NCI-H187 (cell line): ENCODE data around the gene CHD8.
"Not testable (repeated sequence)": the region's sequence is repeated elsewhere in the genome, so short reads cannot be mapped to it uniquely, and the experiment has no call there.

Source experiments
- DNase-seq, 2 experiments: peaks; one replicate each; lab custom pipeline; 2025; lab: John Stamatoyannopoulos, UW

The CHD8 gene, protein sequence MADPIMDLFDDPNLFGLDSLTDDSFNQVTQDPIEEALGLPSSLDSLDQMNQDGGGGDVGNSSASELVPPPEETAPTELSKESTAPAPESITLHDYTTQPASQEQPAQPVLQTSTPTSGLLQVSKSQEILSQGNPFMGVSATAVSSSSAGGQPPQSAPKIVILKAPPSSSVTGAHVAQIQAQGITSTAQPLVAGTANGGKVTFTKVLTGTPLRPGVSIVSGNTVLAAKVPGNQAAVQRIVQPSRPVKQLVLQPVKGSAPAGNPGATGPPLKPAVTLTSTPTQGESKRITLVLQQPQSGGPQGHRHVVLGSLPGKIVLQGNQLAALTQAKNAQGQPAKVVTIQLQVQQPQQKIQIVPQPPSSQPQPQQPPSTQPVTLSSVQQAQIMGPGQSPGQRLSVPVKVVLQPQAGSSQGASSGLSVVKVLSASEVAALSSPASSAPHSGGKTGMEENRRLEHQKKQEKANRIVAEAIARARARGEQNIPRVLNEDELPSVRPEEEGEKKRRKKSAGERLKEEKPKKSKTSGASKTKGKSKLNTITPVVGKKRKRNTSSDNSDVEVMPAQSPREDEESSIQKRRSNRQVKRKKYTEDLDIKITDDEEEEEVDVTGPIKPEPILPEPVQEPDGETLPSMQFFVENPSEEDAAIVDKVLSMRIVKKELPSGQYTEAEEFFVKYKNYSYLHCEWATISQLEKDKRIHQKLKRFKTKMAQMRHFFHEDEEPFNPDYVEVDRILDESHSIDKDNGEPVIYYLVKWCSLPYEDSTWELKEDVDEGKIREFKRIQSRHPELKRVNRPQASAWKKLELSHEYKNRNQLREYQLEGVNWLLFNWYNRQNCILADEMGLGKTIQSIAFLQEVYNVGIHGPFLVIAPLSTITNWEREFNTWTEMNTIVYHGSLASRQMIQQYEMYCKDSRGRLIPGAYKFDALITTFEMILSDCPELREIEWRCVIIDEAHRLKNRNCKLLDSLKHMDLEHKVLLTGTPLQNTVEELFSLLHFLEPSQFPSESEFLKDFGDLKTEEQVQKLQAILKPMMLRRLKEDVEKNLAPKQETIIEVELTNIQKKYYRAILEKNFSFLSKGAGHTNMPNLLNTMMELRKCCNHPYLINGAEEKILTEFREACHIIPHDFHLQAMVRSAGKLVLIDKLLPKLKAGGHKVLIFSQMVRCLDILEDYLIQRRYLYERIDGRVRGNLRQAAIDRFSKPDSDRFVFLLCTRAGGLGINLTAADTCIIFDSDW (N-terminal part only)

DNA sequence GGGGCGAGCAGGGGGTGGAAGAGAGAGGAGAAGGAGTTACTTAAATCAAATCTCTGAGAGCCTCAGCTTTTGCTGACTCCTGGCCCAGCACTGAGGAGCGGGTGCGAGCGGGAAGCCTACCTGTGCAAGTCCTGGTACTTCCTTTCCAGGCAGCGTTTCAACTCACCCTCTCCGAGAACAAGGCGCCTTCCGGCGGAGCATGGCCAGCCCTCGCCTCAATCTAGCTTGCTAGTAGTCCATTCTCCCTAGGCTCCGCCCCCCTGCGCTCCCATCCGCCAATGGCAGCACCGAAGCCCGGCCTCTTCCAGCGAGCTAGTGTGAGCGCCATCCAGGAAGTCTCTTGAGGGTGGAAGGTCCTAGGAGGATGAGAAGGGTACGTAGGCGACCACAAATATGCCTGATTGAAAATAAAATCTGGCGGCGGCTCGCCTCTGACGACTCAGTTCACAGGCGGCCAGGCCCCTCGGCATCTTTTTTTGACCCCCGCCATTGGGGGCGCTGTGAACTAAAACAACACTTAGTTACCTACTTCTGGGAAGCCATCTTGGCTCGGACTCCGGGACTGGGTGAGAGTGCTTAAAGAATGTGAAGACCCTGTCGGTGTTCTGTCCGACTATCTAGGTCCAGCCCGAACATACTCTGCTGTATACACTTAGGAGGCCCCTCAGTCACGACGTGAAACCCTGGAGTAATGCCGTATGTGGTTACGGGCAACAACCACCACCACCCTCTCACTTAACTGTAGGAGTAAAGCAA is at the start of gene CHD8:
Gene CHD8, minus strand, starts transcription at position 212 of the 756 bp plus-strand sequence. CDS start 24,480 bp downstream, outside the sequence.
- peak; percentile 99 to 100 for DNase-seq

DNA sequence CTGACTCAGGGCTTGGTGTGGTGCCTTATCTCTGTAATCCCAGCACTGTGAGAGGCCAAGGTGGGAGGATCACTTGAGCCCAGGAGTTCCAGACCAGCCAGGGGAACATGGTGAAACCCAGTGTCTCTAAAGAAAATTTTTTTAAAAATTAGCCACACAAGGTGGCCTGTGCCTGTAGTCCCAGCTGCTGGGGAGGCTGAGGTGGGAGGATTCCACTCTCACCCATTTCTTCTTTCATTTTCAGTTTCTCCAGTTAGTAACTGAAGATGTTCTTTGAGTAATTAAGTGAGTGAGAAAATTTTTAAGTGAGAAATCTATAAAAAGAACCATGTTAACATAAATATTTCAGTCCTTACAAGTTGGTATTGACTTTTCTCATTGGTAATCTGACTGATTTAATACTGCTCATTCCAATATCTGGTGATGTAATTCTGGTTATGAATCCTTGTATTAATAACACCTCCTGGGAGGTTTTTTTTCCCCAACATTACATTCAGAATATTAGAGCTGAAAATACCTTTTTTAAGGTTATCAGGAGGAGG is 49.2 kb upstream of the CHD8 start:
- no peak for DNase-seq

DNA sequence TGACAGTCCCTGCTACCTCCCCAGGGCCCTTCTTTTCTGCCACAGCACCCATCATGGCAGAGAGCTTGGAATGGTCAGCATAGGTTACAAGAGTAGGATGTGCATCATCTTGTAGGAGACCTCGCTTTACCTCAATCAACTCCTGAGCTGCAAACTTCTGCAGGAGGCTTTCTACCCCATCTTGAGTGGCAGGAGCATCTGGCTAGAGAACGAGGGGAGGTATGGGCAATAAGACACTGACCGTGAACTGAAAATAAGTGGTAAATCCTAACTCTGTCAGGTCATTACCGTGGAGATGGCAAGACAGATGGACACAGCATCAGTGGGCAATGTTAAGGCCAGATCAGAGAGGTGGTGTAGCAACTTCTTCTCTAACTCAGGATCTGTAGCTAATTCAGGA is 47.5 kb upstream of the CHD8 start:
- no peak for DNase-seq

DNA sequence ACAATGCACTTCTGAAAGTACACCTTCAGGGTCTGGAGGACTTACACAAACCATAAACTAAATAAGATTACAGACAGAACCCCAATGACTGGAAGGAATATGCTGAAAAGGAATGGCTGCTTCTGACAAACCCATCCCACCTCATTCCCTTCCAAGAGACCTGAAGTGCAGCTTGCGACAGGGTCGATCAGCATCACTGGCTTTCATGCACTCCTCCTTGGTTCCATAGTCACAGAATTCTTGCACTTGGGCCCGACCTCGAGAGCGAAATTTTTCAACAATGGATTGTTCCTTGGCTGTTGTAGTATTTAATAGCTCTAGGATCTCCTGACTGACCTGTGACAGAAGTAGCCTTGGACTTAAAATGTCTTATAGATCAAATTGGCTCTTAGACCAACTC is 45.6 kb upstream of the CHD8 start:
- DNase-seq, result no peak

DNA sequence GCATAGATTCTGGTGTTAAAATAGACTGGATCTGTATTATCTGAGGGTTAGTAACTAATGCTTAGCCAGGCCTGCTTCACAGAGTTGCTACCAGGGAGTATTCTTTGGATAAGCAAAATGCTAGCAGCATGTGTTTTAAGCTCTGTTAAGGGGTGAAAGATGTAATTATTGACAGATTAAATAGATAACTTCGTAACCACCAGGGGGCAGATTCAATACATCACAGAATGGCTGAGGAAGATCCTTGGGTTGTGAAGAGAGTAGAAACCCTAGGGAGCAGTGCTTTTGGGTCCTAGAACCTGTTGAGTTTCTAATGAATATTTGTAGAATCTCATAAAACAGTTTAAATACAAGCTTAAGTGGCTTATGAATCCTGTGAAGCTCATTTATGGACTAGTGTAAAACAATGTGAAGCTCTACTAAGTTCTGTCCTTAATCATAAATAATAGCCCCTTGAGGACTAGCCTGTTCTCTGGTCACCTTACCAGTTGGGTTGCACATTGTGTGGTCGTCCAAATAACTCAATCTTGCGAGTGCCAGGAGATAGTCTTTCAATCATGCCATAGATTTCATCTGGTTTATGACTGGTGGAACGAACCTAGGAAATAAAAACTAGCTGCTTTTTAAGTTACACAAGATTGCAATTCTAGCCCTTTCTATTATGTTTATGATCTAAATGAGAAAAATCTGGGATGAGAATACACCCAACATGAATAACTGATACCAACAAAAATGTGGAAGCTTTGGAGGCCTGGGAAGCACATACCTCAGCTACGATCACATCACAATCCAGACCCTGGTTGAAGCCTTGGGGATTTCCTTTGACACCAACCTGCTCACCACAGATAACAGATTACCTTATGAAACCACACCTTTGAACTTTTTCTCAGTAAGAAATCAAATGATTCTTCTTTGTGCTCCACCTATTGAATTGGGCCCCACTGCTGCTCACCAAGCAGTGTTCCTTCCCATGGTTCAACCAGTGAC is 42.9 kb upstream of the CHD8 start:
- no peak for DNase-seq

DNA sequence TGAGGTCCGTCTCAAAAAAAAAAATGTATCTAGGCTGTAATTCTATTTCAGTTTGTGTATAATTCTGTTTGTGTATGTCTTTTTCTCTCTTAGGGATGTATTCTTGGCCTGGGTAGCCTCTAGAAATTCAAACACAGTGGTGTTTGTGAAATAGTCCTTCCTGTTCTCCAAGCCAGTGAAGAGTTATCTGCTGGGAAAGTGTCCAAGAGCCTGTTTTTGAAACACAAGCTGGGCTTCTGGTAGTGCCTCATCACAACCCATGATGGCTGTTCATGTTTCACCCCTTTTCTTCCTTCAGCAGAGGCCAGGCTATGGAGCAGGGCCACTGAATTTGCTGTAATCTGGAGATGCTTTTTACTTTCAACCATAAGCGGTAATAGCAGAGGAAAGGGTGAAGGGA is 40.5 kb upstream of the CHD8 start:
- DNase-seq, result no peak

DNA sequence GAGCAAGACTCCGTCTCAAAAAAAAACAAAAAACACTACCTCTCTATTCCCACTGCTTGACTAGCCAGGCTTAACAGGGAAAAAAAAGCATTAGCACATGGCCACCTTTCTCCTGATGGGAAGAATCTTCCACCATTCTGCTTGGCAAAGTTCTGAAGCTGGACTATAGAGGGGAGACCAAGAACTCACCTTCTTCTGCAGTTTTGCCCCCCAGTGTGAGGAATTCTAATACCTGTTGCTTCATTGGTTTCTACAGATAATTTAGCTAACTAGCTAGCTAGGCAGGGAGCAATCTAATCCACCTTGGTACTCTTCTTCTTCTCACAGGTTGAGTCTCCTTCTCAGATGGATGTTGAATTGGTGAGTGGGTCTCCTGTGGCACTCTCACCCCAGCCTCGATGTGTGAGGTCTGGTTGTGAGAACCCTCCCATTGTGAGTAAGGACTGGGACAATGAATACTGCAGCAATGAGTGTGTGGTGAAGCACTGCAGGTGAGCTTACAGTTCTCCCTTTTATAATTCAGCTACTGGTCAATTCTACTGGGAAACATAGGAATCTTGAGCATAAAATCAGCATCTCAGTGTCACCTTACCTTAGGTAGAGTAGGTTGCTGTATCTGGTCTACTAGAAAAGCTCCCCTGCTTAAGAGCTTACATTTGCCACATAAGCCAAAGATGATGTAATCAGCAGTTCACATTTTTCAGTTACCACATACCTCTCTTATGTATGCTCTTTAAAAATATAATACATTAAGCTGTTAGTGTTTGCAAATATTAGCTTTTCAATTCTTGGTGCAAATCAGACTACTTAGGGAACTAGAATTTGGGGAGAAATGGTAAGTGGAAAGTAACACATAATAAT is 39.2 kb upstream of the CHD8 start:
- no peak for DNase-seq

DNA sequence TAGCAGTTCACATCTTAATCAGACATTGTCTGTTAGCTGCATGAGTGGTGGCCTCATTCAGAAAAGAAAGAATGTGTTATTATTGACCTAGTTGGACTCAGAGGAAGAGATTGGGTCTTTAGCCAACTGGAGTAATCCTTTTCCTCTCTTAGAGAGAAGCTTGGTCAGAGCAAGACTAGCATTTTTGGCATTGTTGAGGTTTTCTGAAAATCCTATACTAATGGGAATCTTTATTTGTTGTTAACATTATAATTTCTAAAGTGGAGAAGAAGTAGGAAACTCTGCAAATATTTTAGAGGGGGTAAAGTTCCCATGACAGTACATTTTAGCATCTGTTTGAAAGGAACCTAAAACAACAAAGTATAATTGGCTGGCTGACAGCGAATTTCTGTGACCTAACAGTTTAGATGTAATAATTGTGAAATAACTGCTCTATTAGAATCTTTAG is 30.7 kb upstream of the CHD8 start:
- DNase-seq, result no peak

DNA sequence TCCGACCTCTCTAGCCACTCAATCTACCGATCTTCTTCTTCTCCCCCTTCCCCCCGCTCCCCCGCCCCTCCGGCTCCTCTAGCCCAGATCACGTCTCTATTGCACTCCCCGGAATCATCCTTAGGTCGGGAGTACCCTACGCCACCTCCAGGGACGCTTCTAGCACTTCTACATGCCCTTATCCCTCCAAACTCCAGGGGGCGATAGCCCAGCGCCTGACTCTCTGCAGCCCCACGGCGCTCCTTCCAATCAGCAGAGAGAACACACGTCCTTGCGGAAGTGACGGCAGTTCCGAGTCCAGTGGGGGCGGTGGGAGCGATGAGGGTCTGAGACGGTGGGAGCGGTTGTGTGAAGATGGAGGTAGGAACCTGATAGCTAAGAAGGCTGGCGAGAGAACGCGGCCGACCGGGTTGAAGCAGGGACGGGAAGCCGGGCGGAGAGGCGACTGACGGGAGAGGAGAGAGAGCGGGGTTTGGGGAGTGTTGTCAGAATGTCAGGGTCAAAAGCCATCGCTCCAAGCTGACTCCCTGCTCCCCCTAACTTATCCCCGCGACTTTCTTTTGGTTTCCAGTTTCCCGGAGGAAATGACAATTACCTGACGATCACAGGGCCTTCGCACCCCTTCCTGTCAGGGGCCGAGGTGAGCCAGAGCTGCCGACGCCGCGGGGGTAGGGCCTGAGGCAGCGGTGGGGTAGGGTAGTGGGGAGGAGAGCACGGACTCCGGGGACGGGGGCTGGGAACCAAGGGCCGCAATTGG is 21.2 kb upstream of the CHD8 start, which contains the start of the genes RAB2B and TOX4:
Gene RAB2B, minus strand, starts transcription at position 35 of the 757 bp plus-strand sequence. CDS start 87 bp downstream, outside the sequence.
Gene TOX4, plus strand, starts transcription at position 271 of the 757 bp plus-strand sequence. Its CDS starts 84 bp downstream, at position 355.
- peak; percentile 98 to 99 for DNase-seq

DNA sequence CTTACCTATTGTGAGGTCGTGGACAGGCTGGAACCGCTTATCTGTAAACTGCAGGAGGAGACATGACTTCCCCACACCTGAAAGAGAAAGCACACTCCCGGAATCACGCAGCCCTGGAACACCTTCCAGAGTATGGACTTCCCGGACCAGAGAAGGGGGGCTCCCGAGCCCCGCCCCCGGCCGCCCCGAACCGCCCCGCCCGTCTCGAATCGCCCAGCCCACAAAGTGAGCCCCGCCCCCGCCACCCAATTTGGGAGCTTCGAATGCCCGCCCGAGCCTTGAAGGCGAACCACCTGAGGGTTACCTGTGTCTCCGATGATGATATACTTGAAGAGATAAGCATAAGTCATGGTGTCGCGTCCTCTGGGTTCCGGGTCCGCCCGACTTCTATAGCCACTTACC is 20.6 kb upstream of the CHD8 start:
- peak in 1 of 2 experiments; percentile 76 for DNase-seq

DNA sequence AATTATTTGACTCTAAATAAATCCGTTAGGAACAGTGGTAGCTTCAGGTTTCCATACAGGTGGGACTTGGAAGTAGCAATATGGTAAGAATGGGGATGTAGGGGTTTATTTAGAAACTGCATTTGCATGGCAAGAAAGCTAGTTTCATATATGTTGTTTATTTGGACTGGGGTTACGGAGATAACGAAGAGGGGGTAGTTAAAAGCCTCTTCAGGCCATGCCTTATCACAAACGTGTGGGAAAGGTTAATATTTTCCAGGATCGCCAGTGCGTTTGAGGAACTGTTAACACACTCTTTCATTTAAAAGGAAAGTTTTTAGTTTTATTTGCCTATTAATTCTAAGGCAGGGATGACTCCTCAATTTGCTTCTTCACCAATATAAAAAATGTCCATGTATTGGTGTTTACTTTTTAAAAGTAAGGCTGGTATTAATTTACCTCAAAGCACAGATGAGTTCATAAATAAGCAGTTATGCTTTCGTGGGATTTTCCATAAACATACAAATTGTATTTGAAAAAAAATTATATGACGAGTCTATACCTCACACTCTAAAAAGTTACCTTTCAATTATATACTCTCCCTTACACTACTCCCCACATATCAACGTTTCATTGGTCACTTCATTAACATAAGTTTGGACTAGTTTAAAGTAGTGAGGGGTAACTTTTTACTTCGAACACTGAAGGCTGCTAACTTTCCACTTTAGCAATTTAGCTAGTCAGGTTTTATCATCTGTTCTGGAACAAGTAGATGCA is 20.0 kb upstream of the CHD8 start:
- DNase-seq, result no peak

DNA sequence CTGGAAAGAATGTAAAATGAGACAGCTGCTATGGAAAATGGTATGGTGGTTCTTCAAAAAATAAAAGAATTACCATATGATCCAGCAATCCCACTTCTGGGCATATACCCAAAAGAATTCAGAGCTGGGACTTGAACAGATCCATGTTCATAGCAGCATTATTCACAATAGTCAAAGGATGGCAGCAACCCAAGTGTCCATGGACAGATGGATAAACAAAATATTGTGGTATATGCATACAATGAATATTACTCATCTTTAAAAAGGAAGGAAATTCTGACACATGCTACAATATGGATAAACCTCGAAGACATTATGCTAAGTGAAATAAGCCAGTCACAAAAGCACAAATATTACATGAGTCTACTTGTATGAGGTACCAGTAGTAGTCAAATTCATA is 11.7 kb upstream of the CHD8 start:
- DNase-seq, result no peak

DNA sequence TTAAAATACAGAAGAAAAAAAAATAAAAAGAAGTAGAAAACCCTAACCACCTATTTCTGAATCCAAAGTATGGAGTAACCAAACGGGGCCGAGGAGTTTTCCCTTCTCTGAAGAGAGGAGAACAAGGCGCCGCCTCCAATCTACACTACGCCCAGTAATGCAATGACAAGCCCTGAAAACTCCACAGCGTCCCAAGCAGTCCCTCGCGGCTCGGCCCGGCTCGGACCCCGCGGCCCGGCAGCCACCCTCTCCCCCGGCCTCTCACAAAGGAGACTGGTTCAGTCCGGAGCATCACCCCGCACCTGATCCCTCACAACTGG is 371 bp downstream of the CHD8 start:
- no peak for DNase-seq

DNA sequence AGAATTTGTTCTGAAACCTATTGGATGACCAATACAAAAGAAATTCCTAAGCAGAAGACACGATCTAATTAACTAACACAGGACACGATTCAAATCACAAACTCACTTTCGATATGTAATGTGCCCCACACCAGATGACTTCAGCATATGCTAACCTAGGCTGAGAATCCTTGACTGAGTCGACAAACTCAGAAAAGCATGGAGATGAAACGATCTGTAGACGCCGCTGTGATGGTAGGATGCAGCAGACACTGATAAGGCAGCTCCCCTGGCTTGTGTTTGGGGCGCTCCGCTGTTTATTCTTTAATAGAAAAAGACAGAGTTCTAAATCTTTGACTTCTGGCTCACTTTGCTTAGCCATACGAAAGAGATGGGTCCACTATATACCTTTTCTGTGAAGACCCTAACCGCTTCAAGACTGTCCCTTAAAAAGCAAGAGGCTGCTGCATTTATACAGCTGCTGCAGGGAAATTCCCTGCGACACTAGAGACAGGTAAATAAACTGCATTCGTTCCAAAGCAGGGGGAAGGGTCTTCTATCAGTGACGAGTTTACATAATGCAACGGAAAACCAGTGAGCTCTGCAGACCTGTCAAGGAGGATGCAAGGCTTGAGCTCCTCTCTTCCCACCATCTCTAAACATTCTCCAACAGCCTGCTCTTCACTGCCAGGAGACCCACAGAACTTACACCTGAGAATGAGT is 929 bp downstream of the CHD8 start:
- no peak for DNase-seq

DNA sequence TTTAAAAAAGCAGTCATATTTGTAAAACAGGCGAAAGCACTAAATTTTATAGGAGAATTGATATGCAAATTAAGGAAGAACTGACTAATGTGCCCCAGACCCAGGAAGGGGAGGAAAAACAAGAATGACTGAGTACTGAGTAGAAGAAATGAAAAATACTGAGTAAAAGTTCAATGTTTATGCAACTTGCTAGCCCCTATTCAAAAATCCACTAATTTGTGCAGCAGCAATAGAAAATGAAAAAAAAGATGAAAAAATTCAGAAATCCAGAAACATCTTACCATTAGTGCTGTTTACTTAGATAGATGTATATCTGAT is 6.1 kb downstream of the CHD8 start:
- DNase-seq, result no peak

DNA sequence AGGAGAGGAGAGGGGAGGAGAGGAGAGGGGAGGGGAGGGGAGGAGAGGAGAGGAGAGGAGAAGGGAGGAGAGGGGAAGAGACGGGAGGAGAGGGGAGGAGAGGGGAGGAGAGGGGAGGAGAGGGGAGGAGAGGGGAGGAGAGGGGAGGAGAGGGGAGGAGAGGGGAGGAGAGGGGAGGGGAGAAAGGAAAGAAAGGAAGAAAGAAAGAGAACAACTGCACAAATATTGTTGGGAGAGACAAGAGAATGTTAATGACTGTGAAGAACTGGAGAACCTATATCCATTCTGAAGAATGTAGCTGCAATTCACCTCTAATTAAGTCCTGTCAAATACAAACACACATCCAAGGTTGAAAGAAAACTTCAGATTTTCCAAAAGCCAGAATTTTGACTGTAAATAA is 13.3 kb downstream of the CHD8 start:
- DNase-seq, result not testable (repeated sequence)

DNA sequence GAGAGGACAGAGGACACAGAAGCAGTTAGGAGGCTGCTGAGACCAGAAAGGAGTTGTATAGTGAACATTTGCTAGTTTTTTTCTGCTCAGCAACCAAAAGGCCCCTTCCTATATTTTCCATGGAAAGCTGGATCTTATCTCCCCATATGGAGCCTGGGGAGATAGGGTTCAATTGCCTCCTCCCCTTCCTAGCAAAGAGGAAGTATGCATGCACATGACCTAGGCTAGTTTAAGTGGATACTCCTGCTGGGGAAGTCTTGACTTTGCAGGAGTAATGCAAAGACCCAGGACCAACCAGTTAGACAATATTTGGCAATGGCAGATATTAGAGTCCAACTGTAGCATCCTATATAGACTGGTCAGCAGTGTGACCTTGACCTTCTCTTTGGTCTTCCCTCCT is 15.1 kb downstream of the CHD8 start:
- DNase-seq, result no peak
